ENCODE data around the gene HOXA3.

The HOXA3 gene

DNA sequence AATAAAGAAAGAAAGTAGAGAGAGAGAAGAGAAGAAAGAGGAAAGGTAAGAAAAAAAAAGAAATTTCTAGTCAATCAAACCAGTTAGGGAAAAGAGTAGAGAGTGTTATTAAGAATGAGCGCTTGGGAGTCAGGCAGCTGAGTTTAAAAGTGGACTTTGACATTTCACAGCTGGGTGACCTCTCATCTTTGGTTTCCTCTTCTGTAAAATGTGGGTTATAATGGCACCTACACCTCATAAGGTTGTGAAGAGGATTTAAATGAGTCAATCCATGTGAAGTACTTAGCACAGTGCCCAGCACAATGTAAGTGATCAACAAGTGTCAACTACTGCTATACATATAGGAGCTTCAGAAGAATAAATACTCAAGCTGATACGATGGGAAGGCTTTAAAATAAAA lies 68.7 kb downstream of the HOXA3 start:
- Histone ChIP-seq H3K9ac (ENCODE audit: low read length) (no peak overlapping the region), H3K9me3 (replicated peaks; ENCODE audit: insufficient read depth, low read length) (no peaks in the 10 kb centered on the region), H4K20me1 (ENCODE audit: insufficient read depth, low read length) (no peaks in the 10 kb centered on the region), H3K4me1 (ENCODE audit: low read length) (no peaks in the 10 kb centered on the region), H3K27me3 (replicated peaks; ENCODE audit: insufficient read depth, low read length) (no peaks in the 10 kb centered on the region), H3K9me2 (replicated peaks; ENCODE audit: insufficient read depth, low read length) (no peaks in the 10 kb centered on the region), H3K4me3 (ENCODE audit: low read length) (no peak overlapping the region), H3K4me2 (ENCODE audit: low read depth, low read length) (no peak overlapping the region), H3K36me3 (replicated peaks; ENCODE audit: insufficient read depth, low read length) (no peaks in the 10 kb centered on the region), H3F3A (ENCODE audit: insufficient read depth, low read length) (no peaks in the 10 kb centered on the region), H3K27ac (ENCODE audit: low read length) (no peak overlapping the region), H3K79me2 (ENCODE audit: low read length) (no peaks in the 10 kb centered on the region), H2AFZ (ENCODE audit: low read length) (no peak overlapping the region)
- TF ChIP-seq EZH2 (optimal IDR thresholded peaks at IDR 0.05; ENCODE audit: low read depth, low read length) (no peak), EZH2phosphoT487 (IDR thresholded peaks at IDR 0.05; ENCODE audit: low read length) (no peak), CTCF (IDR thresholded peaks at IDR 0.05; ENCODE audit: low read length) (no peak)
- DNase-seq: no peak

DNA sequence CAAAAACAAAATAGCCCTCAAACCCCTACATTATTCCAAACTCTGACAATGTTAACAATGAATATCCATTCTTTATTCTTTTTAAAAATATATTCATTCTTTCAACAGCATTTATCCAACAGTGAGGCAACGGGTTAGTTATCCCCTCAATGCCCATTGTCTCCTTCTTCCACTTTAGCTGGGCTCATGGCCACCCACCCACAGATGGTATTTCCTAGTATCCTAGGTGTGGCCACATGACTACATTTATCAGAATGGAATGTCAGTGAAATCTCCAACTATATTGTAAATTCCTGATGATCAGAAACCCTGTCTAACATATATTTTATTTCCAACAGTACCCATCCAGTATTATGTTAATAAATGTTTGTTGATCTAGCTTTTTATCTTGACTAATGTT lies 70.2 kb downstream of the HOXA3 start:
- Histone ChIP-seq H3K9me2 (replicated peaks; ENCODE audit: insufficient read depth, low read length) (no peaks in the 10 kb centered on the region), H3K36me3 (replicated peaks; ENCODE audit: insufficient read depth, low read length) (no peaks in the 10 kb centered on the region), H3K27me3 (replicated peaks; ENCODE audit: insufficient read depth, low read length) (no peaks in the 10 kb centered on the region), H3K27ac (ENCODE audit: low read length) (no peak overlapping the region), H3F3A (ENCODE audit: insufficient read depth, low read length) (no peaks in the 10 kb centered on the region), H3K4me3 (ENCODE audit: low read length) (no peak overlapping the region), H4K20me1 (ENCODE audit: insufficient read depth, low read length) (no peaks in the 10 kb centered on the region), H3K79me2 (ENCODE audit: low read length) (no peaks in the 10 kb centered on the region), H3K4me1 (ENCODE audit: low read length) (no peaks in the 10 kb centered on the region), H3K9ac (ENCODE audit: low read length) (no peak overlapping the region), H3K9me3 (replicated peaks; ENCODE audit: insufficient read depth, low read length) (no peaks in the 10 kb centered on the region), H3K4me2 (ENCODE audit: low read depth, low read length) (no peak overlapping the region), H2AFZ (ENCODE audit: low read length) (no peak overlapping the region)
- no peak for TF ChIP-seq EZH2 (optimal IDR thresholded peaks at IDR 0.05; ENCODE audit: low read depth, low read length)
- no peak for TF ChIP-seq EZH2phosphoT487 (IDR thresholded peaks at IDR 0.05; ENCODE audit: low read length)
- no peak for TF ChIP-seq CTCF (IDR thresholded peaks at IDR 0.05; ENCODE audit: low read length)
- DNase-seq: no peak

GRCh38 chr7:27080844-27081436 lies 71.4 kb downstream of the HOXA3 start:
- H3K4me2 ChIP-seq (ENCODE audit: low read depth, low read length): no peak overlapping the region
- TF ChIP-seq EZH2phosphoT487 (IDR thresholded peaks at IDR 0.05; ENCODE audit: low read length) (no peak), CTCF (IDR thresholded peaks at IDR 0.05; ENCODE audit: low read length) (no peak), EZH2 (optimal IDR thresholded peaks at IDR 0.05; ENCODE audit: low read depth, low read length) (no peak)
- H3K4me1 ChIP-seq (ENCODE audit: low read length): no peaks in the 10 kb centered on the region
- DNase-seq: no peak
- H2AFZ ChIP-seq (ENCODE audit: low read length): no peak overlapping the region
- H3K36me3 ChIP-seq (replicated peaks; ENCODE audit: insufficient read depth, low read length): no peaks in the 10 kb centered on the region
- no peaks in the 10 kb centered on the region for H4K20me1 ChIP-seq (ENCODE audit: insufficient read depth, low read length)
- H3K9me3 ChIP-seq (replicated peaks; ENCODE audit: insufficient read depth, low read length): no peaks in the 10 kb centered on the region
- H3K27me3 ChIP-seq (replicated peaks; ENCODE audit: insufficient read depth, low read length): no peaks in the 10 kb centered on the region
- H3K4me3 ChIP-seq (ENCODE audit: low read length): no peak overlapping the region
- no peak overlapping the region for H3K9ac ChIP-seq (ENCODE audit: low read length)
- H3K9me2 ChIP-seq (replicated peaks; ENCODE audit: insufficient read depth, low read length): no peaks in the 10 kb centered on the region
- H3F3A ChIP-seq (ENCODE audit: insufficient read depth, low read length): no peaks in the 10 kb centered on the region
- H3K27ac ChIP-seq (ENCODE audit: low read length): no peak overlapping the region
- no peaks in the 10 kb centered on the region for H3K79me2 ChIP-seq (ENCODE audit: low read length)

All from MM.1S (cell line).